Retinal pigment epithelial cell (primary cell): ENCODE data around the gene AVPI1.

Experiments
- DNase-seq: peaks from one replicate; pipeline ENCODE4 v3.0.0-alpha.2; 2010; ENCODE audit warnings: low read depth
- H3K4me3 ChIP-seq: 2 replicates; pipeline ENCODE4 v1.5.1; 2011; ENCODE audit warnings: mild to moderate bottlenecking, low read length, control low read depth, moderate library complexity
- TF ChIP-seq, protein P1 (sequence below): conservative IDR thresholded peaks from 2 replicates; pipeline ENCODE4 v1.5.1; 2011; ENCODE audit warnings: low read depth, low read length, control low read depth, inconsistent platforms

The AVPI1 gene, protein sequence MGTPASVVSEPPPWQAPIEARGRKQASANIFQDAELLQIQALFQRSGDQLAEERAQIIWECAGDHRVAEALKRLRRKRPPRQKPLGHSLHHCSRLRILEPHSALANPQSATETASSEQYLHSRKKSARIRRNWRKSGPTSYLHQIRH

DNA sequence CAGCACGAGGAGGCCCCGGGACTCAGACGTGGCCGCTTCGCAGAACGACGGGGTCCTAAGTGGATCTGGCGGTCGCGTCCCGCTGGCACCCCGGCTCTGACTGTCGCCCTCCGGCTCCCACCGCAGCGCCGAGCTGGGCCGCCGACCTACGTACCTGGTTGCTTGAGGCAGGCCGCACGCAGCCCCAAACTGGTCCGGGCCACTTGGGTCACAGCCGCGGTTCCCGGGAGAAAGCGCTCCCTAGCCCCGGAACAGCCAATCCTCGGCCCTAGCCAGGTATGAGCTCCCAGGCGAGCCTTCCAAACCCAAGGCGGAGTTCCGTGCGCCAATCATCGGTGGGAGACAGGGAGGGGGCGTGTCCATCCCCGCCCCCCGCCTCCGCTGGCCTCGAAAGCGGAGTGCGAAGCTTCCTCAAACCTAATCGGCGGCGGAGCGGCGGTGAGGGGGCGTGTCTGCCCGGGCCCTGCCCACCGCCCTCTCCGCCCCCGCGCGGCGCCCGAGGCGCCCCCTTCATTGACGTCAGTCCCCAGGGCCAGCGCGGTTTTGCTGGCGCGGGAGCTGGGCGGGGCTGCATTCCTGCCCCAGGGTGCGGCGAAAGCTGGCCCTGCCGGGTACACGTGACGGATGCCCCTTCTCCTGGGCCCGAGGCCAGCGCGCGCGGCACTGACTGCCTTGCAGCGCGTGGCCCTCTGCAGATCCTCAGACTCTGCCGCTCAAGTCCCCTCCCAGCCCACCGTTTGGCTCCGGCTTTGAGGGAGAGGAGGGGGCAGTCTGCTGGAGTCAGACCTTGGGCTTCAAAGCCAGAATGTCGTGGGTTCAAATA is at the start of gene AVPI1:
Gene AVPI1, minus strand, starts transcription at position 280 of the 823 bp plus-strand sequence. CDS start 7,336 bp downstream, outside the sequence.
- TF ChIP-seq, protein P1, sequence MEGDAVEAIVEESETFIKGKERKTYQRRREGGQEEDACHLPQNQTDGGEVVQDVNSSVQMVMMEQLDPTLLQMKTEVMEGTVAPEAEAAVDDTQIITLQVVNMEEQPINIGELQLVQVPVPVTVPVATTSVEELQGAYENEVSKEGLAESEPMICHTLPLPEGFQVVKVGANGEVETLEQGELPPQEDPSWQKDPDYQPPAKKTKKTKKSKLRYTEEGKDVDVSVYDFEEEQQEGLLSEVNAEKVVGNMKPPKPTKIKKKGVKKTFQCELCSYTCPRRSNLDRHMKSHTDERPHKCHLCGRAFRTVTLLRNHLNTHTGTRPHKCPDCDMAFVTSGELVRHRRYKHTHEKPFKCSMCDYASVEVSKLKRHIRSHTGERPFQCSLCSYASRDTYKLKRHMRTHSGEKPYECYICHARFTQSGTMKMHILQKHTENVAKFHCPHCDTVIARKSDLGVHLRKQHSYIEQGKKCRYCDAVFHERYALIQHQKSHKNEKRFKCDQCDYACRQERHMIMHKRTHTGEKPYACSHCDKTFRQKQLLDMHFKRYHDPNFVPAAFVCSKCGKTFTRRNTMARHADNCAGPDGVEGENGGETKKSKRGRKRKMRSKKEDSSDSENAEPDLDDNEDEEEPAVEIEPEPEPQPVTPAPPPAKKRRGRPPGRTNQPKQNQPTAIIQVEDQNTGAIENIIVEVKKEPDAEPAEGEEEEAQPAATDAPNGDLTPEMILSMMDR = no peak
- H3K4me3 ChIP-seq = peak within 1 kb of the TSS; percentile 87
- DNase-seq = peak; percentile 95

DNA sequence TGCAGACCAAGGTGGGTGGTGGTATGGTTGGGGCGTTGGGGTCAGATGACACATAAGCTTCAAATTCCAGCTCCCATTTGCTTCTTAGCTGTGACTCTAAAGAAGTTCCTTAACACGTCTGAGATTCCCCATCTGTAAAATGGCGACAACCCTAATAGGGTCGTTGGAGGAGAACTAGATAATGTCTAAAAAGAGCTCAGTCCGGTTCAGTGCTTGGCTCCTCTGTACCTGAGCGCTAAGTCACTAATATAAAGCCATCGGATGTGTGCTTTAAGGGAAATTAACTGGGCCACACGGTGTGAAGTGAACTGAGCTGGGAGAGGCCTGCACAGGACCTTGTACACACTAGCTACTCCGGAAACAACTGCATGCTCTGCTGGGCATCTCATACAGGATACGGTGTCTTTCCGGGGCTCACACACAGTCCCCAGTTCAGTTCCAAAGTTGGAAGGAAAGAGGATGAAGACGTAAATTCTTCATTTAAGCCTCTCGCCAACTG is 49.4 kb upstream of the AVPI1 start:
- TF ChIP-seq, protein P1 = no peak
- no peak for DNase-seq
- no peak overlapping the region for H3K4me3 ChIP-seq

DNA sequence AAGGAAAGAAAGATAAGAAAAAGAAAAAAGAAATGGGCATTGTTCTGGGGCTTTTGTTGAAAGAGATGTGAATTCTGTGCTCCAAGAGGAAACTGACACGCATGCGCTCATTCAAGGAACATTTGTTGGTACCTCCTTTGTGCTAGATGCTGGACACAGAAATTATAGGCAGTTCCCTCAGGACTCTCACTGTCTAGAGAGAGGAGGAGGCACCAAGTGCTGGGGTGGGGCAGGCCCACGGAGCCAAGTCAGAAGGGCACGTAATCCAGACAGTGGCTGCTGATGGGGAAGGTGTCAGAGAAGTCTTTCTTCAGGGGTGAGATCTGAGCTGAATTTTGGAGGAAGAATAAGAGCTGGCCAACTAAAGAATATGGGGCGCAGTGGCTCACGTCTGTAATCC is 47.0 kb upstream of the AVPI1 start:
- TF ChIP-seq, protein P1 = no peak
- no peak overlapping the region for H3K4me3 ChIP-seq
- DNase-seq = no peak

DNA sequence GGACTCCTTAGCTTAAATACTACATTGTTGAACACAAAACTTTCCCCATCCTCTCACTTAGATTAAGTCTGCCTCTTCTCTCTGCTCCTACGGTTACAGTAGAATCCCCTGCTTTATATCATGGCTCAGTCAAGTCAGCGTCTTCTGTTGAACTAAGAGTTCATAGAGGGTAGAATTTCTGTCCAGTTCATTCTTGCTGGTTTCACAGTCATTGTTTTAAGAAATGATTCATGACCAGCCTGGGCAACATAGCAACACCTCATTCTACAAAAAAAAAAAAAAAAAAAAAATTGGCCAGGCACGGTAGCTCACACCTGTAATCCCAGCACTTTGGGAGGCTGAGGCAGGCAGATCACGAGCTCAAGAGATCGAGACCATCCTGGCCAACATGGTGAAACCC is 46.2 kb upstream of the AVPI1 start:
- no peak overlapping the region for H3K4me3 ChIP-seq
- TF ChIP-seq, protein P1 = no peak
- no peak for DNase-seq

DNA sequence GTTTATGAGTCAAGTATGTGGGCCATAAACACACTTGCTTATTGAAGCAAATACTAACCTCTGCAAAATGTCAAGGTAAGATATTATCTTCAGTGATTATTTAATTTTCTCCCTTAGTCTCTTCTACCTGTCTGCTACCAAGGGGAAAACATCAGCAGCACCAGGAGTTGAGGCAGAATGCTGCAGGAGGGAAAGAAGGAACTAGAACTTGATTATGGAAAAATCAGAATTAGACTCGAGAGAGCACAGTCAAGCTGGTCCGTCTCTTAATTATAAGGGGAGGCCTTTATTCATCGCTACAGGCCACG is 45.0 kb upstream of the AVPI1 start:
- DNase-seq = no peak
- TF ChIP-seq, protein P1 = no peak
- H3K4me3 ChIP-seq = no peak overlapping the region

DNA sequence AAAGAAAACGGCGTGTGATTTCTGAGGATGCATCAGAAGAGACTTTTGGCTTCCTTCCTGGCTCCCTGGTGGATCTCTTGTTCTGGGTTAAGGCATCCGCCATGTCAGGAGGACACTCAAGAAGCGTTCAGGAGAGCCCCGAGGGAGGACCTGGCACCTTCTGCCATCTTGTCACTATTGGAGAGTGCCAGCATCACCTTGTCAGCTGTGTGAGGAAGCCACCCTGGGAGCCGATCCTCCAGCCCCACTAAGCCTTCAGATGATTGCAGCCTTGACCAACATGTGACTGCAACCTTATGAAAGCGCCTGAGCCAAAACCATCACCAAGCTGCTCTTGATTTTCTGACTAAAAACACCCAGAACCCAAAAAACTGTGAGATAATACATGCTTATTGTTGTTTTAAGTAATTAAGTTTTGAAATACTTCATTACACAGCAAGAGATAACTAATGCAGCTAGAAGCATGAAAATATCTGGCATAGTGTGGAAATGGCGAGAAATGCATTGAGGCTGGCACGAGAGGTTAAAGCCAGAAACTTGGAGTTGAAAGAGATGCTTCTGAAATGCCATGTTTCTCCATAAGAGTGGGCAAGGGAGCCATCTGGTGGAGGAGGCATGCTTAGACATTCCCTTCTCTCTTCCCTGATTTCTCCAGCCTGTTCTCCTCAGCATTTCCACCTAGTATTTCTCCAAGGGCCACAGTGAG is 44.5 kb upstream of the AVPI1 start:
- no peak for DNase-seq
- TF ChIP-seq, protein P1 = peak; percentile 90
- H3K4me3 ChIP-seq = no peak overlapping the region

DNA sequence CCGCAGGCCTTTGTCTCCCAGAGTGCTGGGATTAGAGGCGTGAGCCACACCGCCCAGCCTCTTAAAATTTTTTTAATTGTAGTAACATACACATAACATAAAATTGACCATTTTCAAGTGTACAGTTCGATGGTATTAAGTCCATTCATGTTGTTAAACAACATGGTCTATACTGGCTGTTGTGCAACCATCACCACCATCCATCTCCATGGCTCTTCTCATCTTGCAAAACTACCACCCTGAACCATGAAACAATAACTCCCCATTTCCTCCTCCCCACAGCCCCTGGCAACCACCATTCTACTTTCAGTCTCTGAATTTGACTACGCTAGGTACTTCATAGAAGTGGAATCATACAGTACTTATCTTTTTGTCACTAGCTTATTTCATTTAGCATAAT is 42.0 kb upstream of the AVPI1 start:
- DNase-seq = no peak
- TF ChIP-seq, protein P1 = no peak
- no peak overlapping the region for H3K4me3 ChIP-seq
